Neural progenitor cell (in vitro differentiated cells): ENCODE results near the gene CFHR4.

Source experiments
- CTCF ChIP-seq: fragments of 200-600 bp; sonication (generic); IDR thresholded peaks from 2 replicates; pipeline ENCODE4 v1.5.1; 2017; ENCODE audit warnings: antibody characterized with exemption, mild to moderate bottlenecking
- EZH2 ChIP-seq: fragments of 200-600 bp; sonication (generic); IDR thresholded peaks from 2 replicates; pipeline ENCODE4 v1.6.1; 2017; ENCODE audit warnings: antibody characterized with exemption, mild to moderate bottlenecking, moderate library complexity
- EZH2phosphoT487 ChIP-seq: fragments of 200-600 bp; sonication (generic); IDR thresholded peaks from 2 replicates; pipeline ENCODE4 v1.6.1; 2017; ENCODE audit warnings: antibody characterized with exemption

DNA sequence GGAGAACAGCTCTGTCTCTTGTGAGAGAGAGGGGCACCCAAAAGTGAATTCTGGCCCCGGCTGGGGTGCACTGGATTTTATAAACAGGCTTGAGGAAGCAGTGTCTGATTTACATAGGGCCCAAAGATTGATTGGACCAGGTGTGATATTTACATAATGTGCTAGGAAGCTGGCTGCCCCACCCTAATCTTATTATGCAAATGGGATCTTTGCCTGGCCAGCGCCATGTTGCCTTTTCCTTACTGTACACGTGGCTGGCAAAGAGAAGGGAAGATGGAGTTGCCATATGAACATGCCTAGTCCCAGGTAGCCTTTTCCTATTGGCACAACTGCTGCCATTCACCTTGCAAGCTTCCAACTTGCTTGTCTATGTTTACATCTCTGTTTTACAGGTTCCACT, 29.0 kb upstream of the CFHR4 start:
- no peak for TF ChIP-seq EZH2
- TF ChIP-seq CTCF: no peak
- TF ChIP-seq EZH2phosphoT487: no peak
